A549 (cell line): ENCODE data around the gene KRT6B.

ENCODE experiments used
- CHD2 ChIP-seq: fragments of 150-350 bp; IDR thresholded peaks from 2 replicates; pipeline ENCODE4 v1.6.1; 2014; ENCODE audit warnings: low read length; ENCODE audit not compliant: partially characterized antibody
- HDAC2 ChIP-seq: fragments of 200-600 bp; sonication (generic); IDR thresholded peaks from 2 replicates; pipeline ENCODE4 v1.6.1; 2016
- MAFK ChIP-seq: fragments of 450-650 bp; IDR thresholded peaks from 2 replicates; pipeline ENCODE4 v1.6.1; 2014; ENCODE audit not compliant: partially characterized antibody
- TF ChIP-seq, protein P1 (sequence below): fragments of 200-600 bp; sonication (generic); IDR thresholded peaks from 2 replicates; pipeline ENCODE4 v1.6.1; 2016; ENCODE audit warnings: antibody characterized with exemption, mild to moderate bottlenecking, moderate library complexity
- TF ChIP-seq, protein P2 (sequence below): fragments of >200 bp; sonication (Bioruptor Twin); formaldehyde crosslinking; IDR thresholded peaks from 3 replicates; pipeline ENCODE4 v1.5.1; 2016

DNA sequence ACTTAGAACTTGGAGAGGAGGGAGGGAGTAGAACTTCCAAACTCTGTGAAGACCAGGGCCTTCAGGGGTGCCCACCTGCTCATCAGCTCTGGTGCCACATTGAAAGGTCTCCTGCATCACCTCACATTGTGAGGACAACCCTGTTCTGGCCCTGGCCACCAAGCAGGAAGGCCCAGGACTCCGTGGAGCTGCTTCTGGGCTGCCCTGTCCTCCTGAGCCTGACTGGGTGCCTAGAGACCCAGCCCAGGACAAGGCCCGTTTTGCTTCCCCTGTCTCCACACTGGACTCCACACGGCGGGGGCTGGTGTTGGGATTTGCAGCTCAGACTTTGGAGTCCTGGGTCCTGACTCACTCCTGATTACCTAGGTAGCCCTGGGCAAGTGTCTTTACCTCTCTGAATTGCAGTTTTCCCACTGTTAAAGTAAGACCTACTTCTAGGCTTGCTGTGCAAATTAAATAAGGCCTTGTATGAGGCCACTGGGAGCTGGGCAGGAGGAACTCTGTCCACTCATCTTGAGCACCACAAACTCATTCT lies 33.3 kb downstream of the KRT6B start:
- TF ChIP-seq CHD2, result no peak
- TF ChIP-seq HDAC2, result no peak
- TF ChIP-seq, protein P1, sequence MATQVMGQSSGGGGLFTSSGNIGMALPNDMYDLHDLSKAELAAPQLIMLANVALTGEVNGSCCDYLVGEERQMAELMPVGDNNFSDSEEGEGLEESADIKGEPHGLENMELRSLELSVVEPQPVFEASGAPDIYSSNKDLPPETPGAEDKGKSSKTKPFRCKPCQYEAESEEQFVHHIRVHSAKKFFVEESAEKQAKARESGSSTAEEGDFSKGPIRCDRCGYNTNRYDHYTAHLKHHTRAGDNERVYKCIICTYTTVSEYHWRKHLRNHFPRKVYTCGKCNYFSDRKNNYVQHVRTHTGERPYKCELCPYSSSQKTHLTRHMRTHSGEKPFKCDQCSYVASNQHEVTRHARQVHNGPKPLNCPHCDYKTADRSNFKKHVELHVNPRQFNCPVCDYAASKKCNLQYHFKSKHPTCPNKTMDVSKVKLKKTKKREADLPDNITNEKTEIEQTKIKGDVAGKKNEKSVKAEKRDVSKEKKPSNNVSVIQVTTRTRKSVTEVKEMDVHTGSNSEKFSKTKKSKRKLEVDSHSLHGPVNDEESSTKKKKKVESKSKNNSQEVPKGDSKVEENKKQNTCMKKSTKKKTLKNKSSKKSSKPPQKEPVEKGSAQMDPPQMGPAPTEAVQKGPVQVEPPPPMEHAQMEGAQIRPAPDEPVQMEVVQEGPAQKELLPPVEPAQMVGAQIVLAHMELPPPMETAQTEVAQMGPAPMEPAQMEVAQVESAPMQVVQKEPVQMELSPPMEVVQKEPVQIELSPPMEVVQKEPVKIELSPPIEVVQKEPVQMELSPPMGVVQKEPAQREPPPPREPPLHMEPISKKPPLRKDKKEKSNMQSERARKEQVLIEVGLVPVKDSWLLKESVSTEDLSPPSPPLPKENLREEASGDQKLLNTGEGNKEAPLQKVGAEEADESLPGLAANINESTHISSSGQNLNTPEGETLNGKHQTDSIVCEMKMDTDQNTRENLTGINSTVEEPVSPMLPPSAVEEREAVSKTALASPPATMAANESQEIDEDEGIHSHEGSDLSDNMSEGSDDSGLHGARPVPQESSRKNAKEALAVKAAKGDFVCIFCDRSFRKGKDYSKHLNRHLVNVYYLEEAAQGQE, result no peak
- TF ChIP-seq MAFK, result no peak
- TF ChIP-seq, protein P2, sequence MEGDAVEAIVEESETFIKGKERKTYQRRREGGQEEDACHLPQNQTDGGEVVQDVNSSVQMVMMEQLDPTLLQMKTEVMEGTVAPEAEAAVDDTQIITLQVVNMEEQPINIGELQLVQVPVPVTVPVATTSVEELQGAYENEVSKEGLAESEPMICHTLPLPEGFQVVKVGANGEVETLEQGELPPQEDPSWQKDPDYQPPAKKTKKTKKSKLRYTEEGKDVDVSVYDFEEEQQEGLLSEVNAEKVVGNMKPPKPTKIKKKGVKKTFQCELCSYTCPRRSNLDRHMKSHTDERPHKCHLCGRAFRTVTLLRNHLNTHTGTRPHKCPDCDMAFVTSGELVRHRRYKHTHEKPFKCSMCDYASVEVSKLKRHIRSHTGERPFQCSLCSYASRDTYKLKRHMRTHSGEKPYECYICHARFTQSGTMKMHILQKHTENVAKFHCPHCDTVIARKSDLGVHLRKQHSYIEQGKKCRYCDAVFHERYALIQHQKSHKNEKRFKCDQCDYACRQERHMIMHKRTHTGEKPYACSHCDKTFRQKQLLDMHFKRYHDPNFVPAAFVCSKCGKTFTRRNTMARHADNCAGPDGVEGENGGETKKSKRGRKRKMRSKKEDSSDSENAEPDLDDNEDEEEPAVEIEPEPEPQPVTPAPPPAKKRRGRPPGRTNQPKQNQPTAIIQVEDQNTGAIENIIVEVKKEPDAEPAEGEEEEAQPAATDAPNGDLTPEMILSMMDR, result no peak
